ENCODE measurements around the gene BANK1.

BANK1 gene

DNA sequence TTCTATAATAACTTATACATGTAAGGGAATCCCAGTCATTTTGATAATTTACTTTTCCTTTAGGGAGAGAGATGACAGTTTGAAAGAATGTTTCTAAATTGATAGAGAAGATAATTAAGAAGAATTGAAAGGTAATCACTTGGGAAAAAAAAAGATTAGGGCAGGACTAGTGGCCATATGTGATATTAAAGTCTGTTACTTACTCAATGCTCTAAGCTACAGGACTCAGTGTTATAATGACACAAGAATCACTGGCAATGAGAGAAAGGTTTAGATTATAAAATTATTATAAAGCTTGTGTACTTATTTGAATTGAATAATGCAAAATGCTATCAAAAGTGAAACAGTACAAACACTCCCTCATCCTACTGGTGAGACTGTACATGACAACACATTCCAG is 265.3 kb downstream of the BANK1 start:
- Histone ChIP-seq H3K4me1 (no peaks in the 10 kb centered on the region), H3K4me3 (ENCODE audit: low read depth, low read length) (no peak overlapping the region), H3K9me3 (no peaks in the 10 kb centered on the region), H3K27me3 (no peaks in the 10 kb centered on the region), H3K36me3 (no peaks in the 10 kb centered on the region)
- TF ChIP-seq, protein P1, sequence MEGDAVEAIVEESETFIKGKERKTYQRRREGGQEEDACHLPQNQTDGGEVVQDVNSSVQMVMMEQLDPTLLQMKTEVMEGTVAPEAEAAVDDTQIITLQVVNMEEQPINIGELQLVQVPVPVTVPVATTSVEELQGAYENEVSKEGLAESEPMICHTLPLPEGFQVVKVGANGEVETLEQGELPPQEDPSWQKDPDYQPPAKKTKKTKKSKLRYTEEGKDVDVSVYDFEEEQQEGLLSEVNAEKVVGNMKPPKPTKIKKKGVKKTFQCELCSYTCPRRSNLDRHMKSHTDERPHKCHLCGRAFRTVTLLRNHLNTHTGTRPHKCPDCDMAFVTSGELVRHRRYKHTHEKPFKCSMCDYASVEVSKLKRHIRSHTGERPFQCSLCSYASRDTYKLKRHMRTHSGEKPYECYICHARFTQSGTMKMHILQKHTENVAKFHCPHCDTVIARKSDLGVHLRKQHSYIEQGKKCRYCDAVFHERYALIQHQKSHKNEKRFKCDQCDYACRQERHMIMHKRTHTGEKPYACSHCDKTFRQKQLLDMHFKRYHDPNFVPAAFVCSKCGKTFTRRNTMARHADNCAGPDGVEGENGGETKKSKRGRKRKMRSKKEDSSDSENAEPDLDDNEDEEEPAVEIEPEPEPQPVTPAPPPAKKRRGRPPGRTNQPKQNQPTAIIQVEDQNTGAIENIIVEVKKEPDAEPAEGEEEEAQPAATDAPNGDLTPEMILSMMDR (IDR thresholded peaks at IDR 0.05; ENCODE audit: low read depth, low read length) = no peak
- DNase-seq = no peak

DNA sequence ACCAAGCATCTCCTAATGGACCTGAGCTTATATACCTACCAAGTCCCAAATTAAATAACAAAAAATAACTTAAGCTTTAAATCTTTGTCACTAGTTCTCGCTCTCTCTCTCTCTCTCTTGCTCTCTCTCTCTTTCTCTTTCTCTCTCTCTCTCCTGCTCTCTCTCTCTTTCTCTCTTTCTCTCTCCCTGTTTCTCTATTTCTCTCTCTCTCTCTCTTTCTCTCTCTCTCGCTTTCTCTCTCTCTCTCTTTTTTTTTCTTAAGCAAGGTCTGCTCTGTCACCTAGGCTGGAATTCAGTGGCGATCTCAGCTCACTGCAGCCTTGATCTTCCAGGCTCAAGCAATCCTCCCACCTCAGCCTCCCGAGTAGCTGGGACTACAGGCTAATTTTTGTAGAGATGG is 266.6 kb downstream of the BANK1 start:
- DNase-seq = no peak
- TF ChIP-seq, protein P1 (IDR thresholded peaks at IDR 0.05; ENCODE audit: low read depth, low read length) = no peak
- H3K36me3 ChIP-seq = no peaks in the 10 kb centered on the region
- no peaks in the 10 kb centered on the region for H3K9me3 ChIP-seq
- no peaks in the 10 kb centered on the region for H3K4me1 ChIP-seq
- no peak overlapping the region for H3K4me3 ChIP-seq (ENCODE audit: low read depth, low read length)
- H3K27me3 ChIP-seq = no peaks in the 10 kb centered on the region

DNA sequence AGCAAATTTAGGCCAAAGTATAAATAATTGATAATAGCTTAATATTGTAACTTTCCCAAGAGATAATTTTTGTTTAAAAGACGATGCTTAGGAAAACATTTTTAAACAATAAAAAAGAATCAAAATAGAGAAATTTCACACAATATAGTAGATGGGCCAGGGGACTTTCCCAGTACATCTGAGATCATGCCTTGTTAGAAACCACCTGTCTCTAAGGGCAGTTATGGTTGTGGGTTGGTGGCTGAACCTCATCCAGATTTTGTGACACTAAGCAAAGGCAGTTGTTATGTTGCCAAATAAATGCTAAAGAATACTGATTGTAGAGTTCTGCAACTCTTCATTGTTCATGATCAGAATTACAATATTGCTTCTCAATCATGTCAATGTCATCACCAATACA is 270.6 kb downstream of the BANK1 start:
- Histone ChIP-seq H3K36me3 (no peaks in the 10 kb centered on the region), H3K4me3 (ENCODE audit: low read depth, low read length) (no peak overlapping the region), H3K4me1 (no peaks in the 10 kb centered on the region), H3K9me3 (no peaks in the 10 kb centered on the region), H3K27me3 (no peaks in the 10 kb centered on the region)
- no peak for DNase-seq
- TF ChIP-seq, protein P1 (IDR thresholded peaks at IDR 0.05; ENCODE audit: low read depth, low read length) = no peak

DNA sequence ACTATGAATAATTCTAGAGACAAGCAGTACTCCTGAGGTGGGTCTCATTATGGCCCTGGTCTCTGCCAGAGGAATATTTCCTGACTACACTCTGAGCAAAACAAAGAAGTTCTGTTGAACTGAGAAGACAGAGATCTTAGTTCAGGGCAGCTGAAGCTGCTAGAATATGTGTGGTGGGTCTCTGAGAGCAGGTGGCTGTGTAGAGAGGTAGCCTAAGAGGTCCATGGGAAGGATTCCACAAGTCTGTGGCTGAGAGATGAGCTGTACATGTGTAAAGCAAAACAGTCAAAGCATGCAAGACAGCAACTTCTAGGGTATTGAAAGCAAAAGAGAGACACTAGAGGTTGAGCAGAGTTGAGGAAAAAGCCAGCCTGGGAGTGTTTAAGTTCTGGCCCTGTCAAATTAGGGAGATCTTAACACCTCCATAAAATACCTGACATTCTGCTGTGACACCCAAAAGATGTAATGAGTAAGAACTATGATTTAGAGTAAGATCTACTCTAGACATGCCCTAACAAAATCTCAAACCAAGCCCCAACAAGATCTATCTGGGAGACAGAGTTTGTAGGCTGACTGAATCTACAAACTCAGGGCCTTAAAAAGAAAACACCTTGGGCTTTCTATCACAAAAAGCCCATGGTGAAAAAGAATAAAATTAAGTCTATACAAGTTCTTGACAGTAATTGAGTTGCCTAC is 274.4 kb downstream of the BANK1 start:
- no peaks in the 10 kb centered on the region for H3K9me3 ChIP-seq
- DNase-seq = no peak
- no peaks in the 10 kb centered on the region for H3K36me3 ChIP-seq
- no peaks in the 10 kb centered on the region for H3K27me3 ChIP-seq
- H3K4me3 ChIP-seq (ENCODE audit: low read depth, low read length) = no peak overlapping the region
- no peaks in the 10 kb centered on the region for H3K4me1 ChIP-seq
- TF ChIP-seq, protein P1 (IDR thresholded peaks at IDR 0.05; ENCODE audit: low read depth, low read length) = no peak

DNA sequence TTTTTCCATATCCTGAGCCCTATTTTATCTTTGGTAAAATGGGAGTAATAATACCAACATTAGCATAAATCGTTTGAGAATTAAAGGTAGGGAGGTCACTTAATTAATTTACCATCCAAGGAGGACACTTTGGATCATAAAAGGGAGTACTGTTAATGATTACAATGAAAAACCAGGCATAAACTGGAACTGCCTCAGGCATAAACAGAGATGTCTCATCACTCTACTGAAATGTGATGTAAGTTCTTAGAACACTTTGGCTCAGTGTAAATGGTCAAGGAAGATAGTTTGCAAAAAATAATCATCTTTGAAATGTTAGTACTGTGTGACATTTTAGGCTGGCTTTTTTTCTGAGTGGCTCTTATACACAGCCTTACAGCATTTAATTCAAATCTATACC is 286.1 kb downstream of the BANK1 start:
- H3K4me3 ChIP-seq (ENCODE audit: low read depth, low read length) = no peak overlapping the region
- DNase-seq = no peak
- no peaks in the 10 kb centered on the region for H3K27me3 ChIP-seq
- no peaks in the 10 kb centered on the region for H3K9me3 ChIP-seq
- H3K36me3 ChIP-seq = no peaks in the 10 kb centered on the region
- TF ChIP-seq, protein P1 (IDR thresholded peaks at IDR 0.05; ENCODE audit: low read depth, low read length) = no peak
- H3K4me1 ChIP-seq = no peaks in the 10 kb centered on the region

DNA sequence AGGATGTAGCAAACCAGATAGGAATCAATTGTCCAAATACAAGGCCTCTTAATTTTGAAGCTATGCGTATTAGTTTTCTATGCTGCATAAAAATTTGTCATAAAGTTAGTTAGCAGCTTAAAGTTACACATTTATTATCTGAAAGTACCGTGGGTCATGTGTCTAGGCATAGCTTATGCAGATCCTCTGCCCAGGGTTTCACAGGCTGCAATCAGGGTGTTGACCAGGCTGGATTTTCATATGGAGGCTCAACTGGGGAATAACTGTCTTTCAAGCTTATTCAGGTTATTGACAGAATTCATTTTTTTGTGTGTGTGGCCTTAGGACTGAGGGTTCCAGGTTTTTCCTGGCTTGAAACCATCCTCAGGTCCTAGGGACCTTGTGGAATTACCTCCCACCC is 289.7 kb downstream of the BANK1 start:
- Histone ChIP-seq H3K4me3 (ENCODE audit: low read depth, low read length) (no peak overlapping the region), H3K36me3 (no peaks in the 10 kb centered on the region), H3K27me3 (no peaks in the 10 kb centered on the region), H3K4me1 (no peaks in the 10 kb centered on the region), H3K9me3 (no peaks in the 10 kb centered on the region)
- no peak for DNase-seq
- TF ChIP-seq, protein P1 (IDR thresholded peaks at IDR 0.05; ENCODE audit: low read depth, low read length) = no peak
